IPS-15b (cell line): ENCODE data around the gene ZNF84.

ENCODE experiments used
- H3K27me3 ChIP-seq: one replicate; pipeline ENCODE4 v1.6.1; 2013; ENCODE audit warnings: low read length; ENCODE audit not compliant: control insufficient read depth, insufficient read depth
- H3K36me3 ChIP-seq: one replicate; pipeline ENCODE4 v1.6.1; 2013; ENCODE audit warnings: low read length; ENCODE audit not compliant: control insufficient read depth, insufficient read depth
- H3K4me1 ChIP-seq: one replicate; pipeline ENCODE4 v1.6.1; 2013; ENCODE audit warnings: mild to moderate bottlenecking, low read length; ENCODE audit not compliant: control insufficient read depth, insufficient read depth
- H3K4me3 ChIP-seq: one replicate; pipeline ENCODE4 v1.5.1; 2013; ENCODE audit warnings: low read depth, low read length
- H3K9ac ChIP-seq: one replicate; pipeline ENCODE4 v1.6.1; 2013; ENCODE audit warnings: low read depth, mild to moderate bottlenecking, low read length
- H3K9me3 ChIP-seq: one replicate; pipeline ENCODE4 v1.6.1; 2013; ENCODE audit warnings: mild to moderate bottlenecking, low read length; ENCODE audit not compliant: control insufficient read depth, insufficient read depth

The ZNF84 gene

GRCh38 chr12:133073836-133074235, 36.5 kb downstream of the ZNF84 start:
- H3K4me1 ChIP-seq: no peaks in the 10 kb centered on the region
- H3K4me3 ChIP-seq: no peak overlapping the region
- H3K36me3 ChIP-seq: no peaks in the 10 kb centered on the region
- H3K9me3 ChIP-seq: peaks cover 5% of the 10 kb centered on the region
- no peaks in the 10 kb centered on the region for H3K27me3 ChIP-seq
- no peak overlapping the region for H3K9ac ChIP-seq

- Histone ChIP-seq H3K4me1 (no peaks in the 10 kb centered on the region), H3K27me3 (no peaks in the 10 kb centered on the region), H3K9me3 (peaks cover 8% of the 10 kb centered on the region), H3K36me3 (peaks cover 13% of the 10 kb centered on the region), H3K9ac (peak overlapping the region; percentile 87), H3K4me3 (peak overlapping the region; percentile 89)
Observed at GRCh38 chr12:133080026-133080367, 42.7 kb downstream of the ZNF84 start.

GRCh38 chr12:133080368-133081158, 43.3 kb downstream of the ZNF84 start, which contains the start of gene ZNF140:
Gene ZNF140, plus strand, starts transcription at chr12:133080923. Its CDS starts 398 bp downstream, at chr12:133081321.
- H3K4me1 ChIP-seq: no peaks in the 10 kb centered on the region
- H3K4me3 ChIP-seq: peak within 1 kb of the TSS; percentile 89
- peaks cover 8% of the 10 kb centered on the region for H3K9me3 ChIP-seq
- H3K9ac ChIP-seq: peak within 1 kb of the TSS; percentile 88
- no peaks in the 10 kb centered on the region for H3K27me3 ChIP-seq
- H3K36me3 ChIP-seq: peaks cover 18% of the 10 kb centered on the region

- Histone ChIP-seq H3K36me3 (peaks cover 20% of the 10 kb centered on the region), H3K9ac (peak overlapping the region; percentile 88), H3K9me3 (peaks cover 13% of the 10 kb centered on the region)
Observed at GRCh38 chr12:133081159-133081780, 44.0 kb downstream of the ZNF84 start.

GRCh38 chr12:133083345-133083744, 46.0 kb downstream of the ZNF84 start:
- Histone ChIP-seq H3K9ac (no peak overlapping the region), H3K4me1 (no peaks in the 10 kb centered on the region), H3K9me3 (peaks cover 16% of the 10 kb centered on the region), H3K27me3 (no peaks in the 10 kb centered on the region), H3K4me3 (no peak overlapping the region), H3K36me3 (peaks cover 23% of the 10 kb centered on the region)

More at GRCh38 chr12:133081159-133081780, 44.0 kb downstream of the ZNF84 start:
- peak overlapping the region; percentile 89 for H3K4me3 ChIP-seq
- no peaks in the 10 kb centered on the region for H3K4me1 ChIP-seq
- H3K27me3 ChIP-seq: no peaks in the 10 kb centered on the region

- H3K36me3 ChIP-seq: peaks cover 11% of the 10 kb centered on the region
- no peaks in the 10 kb centered on the region for H3K27me3 ChIP-seq
- H3K9ac ChIP-seq: no peak overlapping the region
- no peaks in the 10 kb centered on the region for H3K4me1 ChIP-seq
- peak overlapping the region; percentile 15 for H3K4me3 ChIP-seq
- peaks cover 68% of the 10 kb centered on the region for H3K9me3 ChIP-seq
Observed at GRCh38 chr12:133105620-133106019, 68.3 kb downstream of the ZNF84 start.

- Histone ChIP-seq H3K36me3 (peaks cover 11% of the 10 kb centered on the region), H3K4me1 (no peaks in the 10 kb centered on the region), H3K27me3 (no peaks in the 10 kb centered on the region), H3K9ac (no peak overlapping the region), H3K4me3 (no peak overlapping the region), H3K9me3 (peaks cover 63% of the 10 kb centered on the region)
Observed at GRCh38 chr12:133106253-133106652, 68.9 kb downstream of the ZNF84 start.

- Histone ChIP-seq H3K9me3 (peaks cover 57% of the 10 kb centered on the region), H3K9ac (no peak overlapping the region), H3K4me3 (no peak overlapping the region), H3K4me1 (no peaks in the 10 kb centered on the region), H3K36me3 (peaks cover 11% of the 10 kb centered on the region), H3K27me3 (no peaks in the 10 kb centered on the region)
Observed at GRCh38 chr12:133107121-133107520, 69.8 kb downstream of the ZNF84 start.

- Histone ChIP-seq H3K36me3 (peaks cover 11% of the 10 kb centered on the region), H3K27me3 (no peaks in the 10 kb centered on the region), H3K4me3 (no peak overlapping the region), H3K9me3 (peaks cover 55% of the 10 kb centered on the region), H3K4me1 (no peaks in the 10 kb centered on the region), H3K9ac (no peak overlapping the region)
Observed at GRCh38 chr12:133108150-133108549, 70.8 kb downstream of the ZNF84 start.
